NCI-H2227 (cell line): ENCODE data around the gene RPA3.
A peak's percentile ranks its signal among the peaks of the same experiment; 100 is the strongest.

Source experiments
- DNase-seq: peaks from one replicate; lab custom pipeline; 2025; ENCODE audit not compliant: unreplicated experiment; lab: John Stamatoyannopoulos, UW

Gene RPA3

GRCh38 chr7:7612519-7612918, 105.9 kb downstream of the RPA3 start:
- no peak for DNase-seq

- no peak for DNase-seq
These were observed 109.1 kb downstream of the RPA3 start for GRCh38 chr7:7609330-7609729.

- DNase-seq = no peak
These were observed 111.4 kb downstream of the RPA3 start for GRCh38 chr7:7607010-7607409.

- no peak for DNase-seq
These were observed 122.2 kb downstream of the RPA3 start for GRCh38 chr7:7596176-7596575.

GRCh38 chr7:7595451-7595850, 123.0 kb downstream of the RPA3 start:
- DNase-seq = peak; percentile 35
